GM19240 (cell line): ENCODE results near the gene SH3PXD2B.
"Not testable (repeated sequence)": the region's sequence is repeated elsewhere in the genome, so short reads cannot be mapped to it uniquely, and the experiment has no call there.

Source experiments
- DNase-seq: peaks from one replicate; pipeline ENCODE4 v3.0.0; 2011; ENCODE audit warnings: low spot score; ENCODE audit not compliant: insufficient read length

Gene SH3PXD2B

GRCh38 chr5:172303572-172304335, 150.6 kb downstream of the SH3PXD2B start:
- no peak for DNase-seq

GRCh38 chr5:172303162-172303561, 151.2 kb downstream of the SH3PXD2B start:
- no peak for DNase-seq

GRCh38 chr5:172302047-172302710, 152.1 kb downstream of the SH3PXD2B start:
- no peak for DNase-seq

- no peak for DNase-seq
These were observed 154.3 kb downstream of the SH3PXD2B start for GRCh38 chr5:172299916-172300439.

GRCh38 chr5:172294831-172295230, 159.5 kb downstream of the SH3PXD2B start:
- no peak for DNase-seq

- no peak for DNase-seq
These were observed 160.5 kb downstream of the SH3PXD2B start for GRCh38 chr5:172293745-172294342.

GRCh38 chr5:172293054-172293744, 161.1 kb downstream of the SH3PXD2B start:
- DNase-seq: peak; percentile 32

- not testable (repeated sequence) for DNase-seq
These were observed 162.5 kb downstream of the SH3PXD2B start for GRCh38 chr5:172291837-172292236.

- no peak for DNase-seq
These were observed 165.9 kb downstream of the SH3PXD2B start for GRCh38 chr5:172288465-172288864.

- DNase-seq: not testable (repeated sequence)
These were observed 167.2 kb downstream of the SH3PXD2B start for GRCh38 chr5:172287140-172287539.

GRCh38 chr5:172285226-172286143, 168.8 kb downstream of the SH3PXD2B start:
- DNase-seq: no peak

GRCh38 chr5:172284611-172284980, 169.7 kb downstream of the SH3PXD2B start:
- DNase-seq: no peak

- peak; percentile 90 for DNase-seq
These were observed 170.3 kb downstream of the SH3PXD2B start for GRCh38 chr5:172283862-172284610.

GRCh38 chr5:172283020-172283861, 171.1 kb downstream of the SH3PXD2B start, which contains the start of gene UBTD2:
Gene UBTD2 (minus strand): TSS chr5:172283764. CDS start chr5:172283665, 99 bp downstream.
- DNase-seq: peak; percentile 77

GRCh38 chr5:172282272-172283019, 171.9 kb downstream of the SH3PXD2B start:
- DNase-seq: no peak

GRCh38 chr5:172281346-172281745, 173.0 kb downstream of the SH3PXD2B start:
- no peak for DNase-seq

- DNase-seq: no peak
These were observed 173.4 kb downstream of the SH3PXD2B start for GRCh38 chr5:172280929-172281328.

GRCh38 chr5:172280317-172280716, 174.0 kb downstream of the SH3PXD2B start:
- DNase-seq: no peak
